Lung (tissue), 12 donors: ENCODE results near the gene DIPK1A. TPM values are rescaled to one million over a fixed set of nuclear protein-coding genes. Genes with fewer than 3 reads are reported as not detected.

ENCODE experiments used
- ATAC-seq: fragments of 200-7000 bp; cut with Tn5 transposase; one replicate; pipeline ENCODE4 v1.9.1; 2020; ENCODE audit warnings: moderate number of reproducible peaks; ENCODE audit not compliant: insufficient read depth, low FRiP score
- DNase-seq, 3 donors: peaks; one replicate each; pipeline ENCODE4 v3.0.0-alpha.2; 2013 to 2017
- H3K27ac ChIP-seq, 2 donors: one replicate each; pipeline ENCODE4 v1.5.1; 2013; ENCODE audit warnings: mild to moderate bottlenecking in 2 of 2, moderate library complexity in 2 of 2, control low read depth in 1 of 2, inconsistent platforms in 1 of 2, low read depth in 1 of 2, low read length in 1 of 2
- H3K27me3 ChIP-seq, 3 donors: one replicate each; pipeline ENCODE4 v1.5.1; 2013; ENCODE audit warnings: low read length in 2 of 3; ENCODE audit not compliant: control insufficient read depth in 3 of 3, insufficient read depth in 3 of 3
- H3K36me3 ChIP-seq, 4 donors: one replicate each; pipeline ENCODE4 v1.5.1; 2013; ENCODE audit warnings: low read length in 4 of 4, mild to moderate bottlenecking in 1 of 4, moderate library complexity in 1 of 4; ENCODE audit not compliant: control insufficient read depth in 4 of 4, insufficient read depth in 4 of 4
- H3K4me1 ChIP-seq, 5 donors: one replicate each; pipeline ENCODE4 v1.5.1; 2013; ENCODE audit warnings: low read length in 5 of 5, mild to moderate bottlenecking in 2 of 5, moderate library complexity in 1 of 5; ENCODE audit not compliant: control insufficient read depth in 5 of 5, insufficient read depth in 5 of 5
- H3K4me3 ChIP-seq: one replicate; pipeline ENCODE4 v1.5.1; 2013; ENCODE audit warnings: mild to moderate bottlenecking, control low read depth, moderate library complexity
- H3K9ac ChIP-seq, 2 donors: one replicate each; pipeline ENCODE4 v1.5.1; 2013; ENCODE audit warnings: low read length in 2 of 2, control low read depth in 1 of 2; ENCODE audit not compliant: insufficient read depth in 1 of 2
- H3K9me3 ChIP-seq, 4 donors: one replicate each; pipeline ENCODE4 v1.5.1; 2013; ENCODE audit warnings: low read length in 3 of 4, mild to moderate bottlenecking in 1 of 4, moderate library complexity in 1 of 4; ENCODE audit not compliant: control insufficient read depth in 4 of 4, insufficient read depth in 3 of 4
- CTCF ChIP-seq: IDR thresholded peaks from 2 replicates; pipeline ENCODE4 v1.5.1; 2012; ENCODE audit warnings: mild to moderate bottlenecking; ENCODE audit errors: control extremely low read depth, extremely low read depth
- WGBS, 2 donors: extraction: QIAGEN DNeasy Blood & Tissue Kit; methylation state at CpG; one replicate each; pipeline ENCODE4 v1.1.7; 2013; 5-methylcytosine and 5-hydroxymethylcytosine counted together
- polyA plus RNA-seq, 2 donors: library from polyadenylated mRNA; stranded (reverse); fragments of 200-250 nt; gene quantifications; one replicate each; pipeline ENCODE4 v1.2.1, GENCODE V29; 2013
- total RNA-seq, 2 donors: library from RNA; depleted of rRNA in 1 of 2; stranded (reverse); fragments of >200 nt in 1 of 2; gene quantifications; one replicate each; pipeline ENCODE4 v1.2.1, GENCODE V29; 2014 to 2021
- donor health status: control.
- donor health status: control.
- donor health status: Bipolar disorder and iron deficiency.
- donor health status: healthy.
- donor health status: DM: yes; HTN: yes; CAD: no.

DIPK1A gene
- total and polyA plus RNA-seq, 4 donors: 2.3 to 8.0 (median 4.1) TPM

- no peaks in the 10 kb centered on the region for H3K9me3 ChIP-seq
- H3K27ac ChIP-seq: no peak overlapping the region
- peaks cover 2 to 23% (median 8%) of the 10 kb centered on the region in 5 donors for H3K4me1 ChIP-seq
- H3K9ac ChIP-seq: no peak overlapping the region
- TF ChIP-seq CTCF: no peak
- DNase-seq: no peak
- H3K27me3 ChIP-seq: no peaks in the 10 kb centered on the region
- ATAC-seq: no peak
- H3K4me3 ChIP-seq: no peak overlapping the region
- H3K36me3 ChIP-seq: peaks cover 19 to 39% (median 35%) of the 10 kb centered on the region in 4 donors
- 69 to 85% methylated on average over 5 of the region's 5 CpGs for WGBS, 2 donors
These were observed 126.6 kb downstream of the DIPK1A start for GRCh38 chr1:92834617-92835016.

DNA sequence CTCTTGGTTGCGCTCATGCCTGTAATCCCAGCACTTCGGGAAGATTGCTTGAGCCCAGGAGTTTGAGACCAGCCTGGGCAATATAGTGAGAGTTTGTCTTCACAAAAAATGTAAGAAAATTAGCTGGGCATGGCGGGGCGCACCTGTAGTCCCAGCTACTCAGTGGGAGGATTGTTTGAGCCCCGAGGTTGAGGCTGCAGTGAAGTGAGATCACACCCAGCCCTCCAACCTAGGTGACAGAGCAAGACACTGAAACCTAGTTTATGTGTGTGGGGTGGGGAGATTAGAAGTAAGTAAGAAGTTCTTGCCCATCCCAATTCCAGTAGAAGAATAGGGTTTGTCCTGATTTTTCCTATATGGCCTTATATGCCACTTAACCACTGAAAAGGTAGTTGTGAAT is 127.4 kb downstream of the DIPK1A start:
- H3K27me3 ChIP-seq: no peaks in the 10 kb centered on the region
- 72 to 76% methylated on average over 5 of the region's 5 CpGs for WGBS, 2 donors
- H3K9ac ChIP-seq: peak overlapping the region; percentile 91 to 100
- peaks cover 2 to 23% (median 8%) of the 10 kb centered on the region in 5 donors for H3K4me1 ChIP-seq
- H3K4me3 ChIP-seq: no peak overlapping the region
- no peak overlapping the region for H3K27ac ChIP-seq
- DNase-seq (no peak), ATAC-seq (no peak)
- no peaks in the 10 kb centered on the region for H3K9me3 ChIP-seq
- H3K36me3 ChIP-seq: peaks cover 14 to 39% (median 32%) of the 10 kb centered on the region in 4 donors
- no peak for TF ChIP-seq CTCF

DNA sequence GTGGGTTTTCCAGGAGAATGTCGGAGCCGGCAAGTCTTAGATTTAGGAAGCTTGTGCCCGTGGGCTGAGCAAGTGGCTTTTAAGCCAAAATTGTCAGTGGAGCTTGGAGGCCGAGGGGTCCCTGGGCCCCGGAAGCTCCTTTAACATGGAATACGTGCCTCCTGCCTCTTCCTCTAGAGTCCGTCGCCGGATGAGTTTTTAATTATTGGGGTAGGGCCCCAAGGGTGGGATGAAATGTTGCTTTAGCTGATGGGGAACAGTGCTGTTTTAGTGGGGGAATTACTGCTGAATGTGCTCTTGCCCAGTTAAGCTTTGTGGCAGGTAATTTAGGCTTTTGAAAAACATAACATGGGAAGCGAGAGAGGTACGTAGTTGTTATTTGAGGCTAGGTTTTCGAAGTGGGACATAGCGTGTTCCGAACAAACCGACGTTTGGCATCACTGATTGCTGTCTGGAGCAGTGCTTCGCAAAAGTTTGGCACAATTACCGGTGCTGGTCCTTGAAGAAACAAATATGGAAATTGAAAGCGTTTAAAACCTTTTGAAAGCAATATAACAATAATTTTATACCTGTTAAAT is 128.6 kb downstream of the DIPK1A start:
- no peak for TF ChIP-seq CTCF
- H3K4me1 ChIP-seq: peaks cover 2 to 23% (median 8%) of the 10 kb centered on the region in 5 donors
- peak overlapping the region; percentile 71 for H3K4me3 ChIP-seq
- DNase-seq: peak in 2 of 3 donors; percentile 36 to 44
- peaks cover 12 to 32% (median 24%) of the 10 kb centered on the region in 4 donors for H3K36me3 ChIP-seq
- no peaks in the 10 kb centered on the region for H3K9me3 ChIP-seq
- no peak for ATAC-seq
- 0 to 1% methylated on average over 19 of the region's 19 CpGs for WGBS, 2 donors
- peak overlapping the region; percentile 80 to 90 for H3K27ac ChIP-seq
- peak overlapping the region; percentile 91 to 100 for H3K9ac ChIP-seq
- H3K27me3 ChIP-seq: no peaks in the 10 kb centered on the region
